ENCODE results near the gene HECTD4.

DNA sequence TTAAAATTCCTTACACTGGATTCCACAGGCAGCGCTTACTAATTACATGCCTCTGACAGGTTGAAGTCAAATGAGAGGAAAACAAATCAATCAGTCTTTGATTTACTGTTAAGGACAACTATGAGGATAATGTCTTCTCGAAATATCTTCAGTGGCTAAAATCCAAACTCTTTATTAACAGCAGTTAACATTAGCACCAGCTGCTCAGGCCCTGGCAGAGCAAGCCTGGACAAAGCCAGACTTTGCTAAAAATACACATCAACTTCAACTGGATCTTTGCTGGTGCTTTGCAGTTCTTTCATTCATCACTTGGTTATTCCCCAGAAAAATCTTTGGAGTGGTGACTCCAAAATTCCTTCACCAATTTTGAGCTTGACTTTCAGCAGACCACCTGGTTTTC lies 98.7 kb downstream of the HECTD4 start:
- TF ChIP-seq, protein P1, sequence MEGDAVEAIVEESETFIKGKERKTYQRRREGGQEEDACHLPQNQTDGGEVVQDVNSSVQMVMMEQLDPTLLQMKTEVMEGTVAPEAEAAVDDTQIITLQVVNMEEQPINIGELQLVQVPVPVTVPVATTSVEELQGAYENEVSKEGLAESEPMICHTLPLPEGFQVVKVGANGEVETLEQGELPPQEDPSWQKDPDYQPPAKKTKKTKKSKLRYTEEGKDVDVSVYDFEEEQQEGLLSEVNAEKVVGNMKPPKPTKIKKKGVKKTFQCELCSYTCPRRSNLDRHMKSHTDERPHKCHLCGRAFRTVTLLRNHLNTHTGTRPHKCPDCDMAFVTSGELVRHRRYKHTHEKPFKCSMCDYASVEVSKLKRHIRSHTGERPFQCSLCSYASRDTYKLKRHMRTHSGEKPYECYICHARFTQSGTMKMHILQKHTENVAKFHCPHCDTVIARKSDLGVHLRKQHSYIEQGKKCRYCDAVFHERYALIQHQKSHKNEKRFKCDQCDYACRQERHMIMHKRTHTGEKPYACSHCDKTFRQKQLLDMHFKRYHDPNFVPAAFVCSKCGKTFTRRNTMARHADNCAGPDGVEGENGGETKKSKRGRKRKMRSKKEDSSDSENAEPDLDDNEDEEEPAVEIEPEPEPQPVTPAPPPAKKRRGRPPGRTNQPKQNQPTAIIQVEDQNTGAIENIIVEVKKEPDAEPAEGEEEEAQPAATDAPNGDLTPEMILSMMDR (conservative IDR thresholded peaks at IDR 0.05; ENCODE audit: low read depth, low read length) = no peak
- no peak for TF ChIP-seq EZH2phosphoT487 (IDR thresholded peaks at IDR 0.05; ENCODE audit: borderline replicate concordance, low read length)

Measured in PC-3 (cell line).